ENCODE data around the gene FBXL22.

FBXL22 gene

DNA sequence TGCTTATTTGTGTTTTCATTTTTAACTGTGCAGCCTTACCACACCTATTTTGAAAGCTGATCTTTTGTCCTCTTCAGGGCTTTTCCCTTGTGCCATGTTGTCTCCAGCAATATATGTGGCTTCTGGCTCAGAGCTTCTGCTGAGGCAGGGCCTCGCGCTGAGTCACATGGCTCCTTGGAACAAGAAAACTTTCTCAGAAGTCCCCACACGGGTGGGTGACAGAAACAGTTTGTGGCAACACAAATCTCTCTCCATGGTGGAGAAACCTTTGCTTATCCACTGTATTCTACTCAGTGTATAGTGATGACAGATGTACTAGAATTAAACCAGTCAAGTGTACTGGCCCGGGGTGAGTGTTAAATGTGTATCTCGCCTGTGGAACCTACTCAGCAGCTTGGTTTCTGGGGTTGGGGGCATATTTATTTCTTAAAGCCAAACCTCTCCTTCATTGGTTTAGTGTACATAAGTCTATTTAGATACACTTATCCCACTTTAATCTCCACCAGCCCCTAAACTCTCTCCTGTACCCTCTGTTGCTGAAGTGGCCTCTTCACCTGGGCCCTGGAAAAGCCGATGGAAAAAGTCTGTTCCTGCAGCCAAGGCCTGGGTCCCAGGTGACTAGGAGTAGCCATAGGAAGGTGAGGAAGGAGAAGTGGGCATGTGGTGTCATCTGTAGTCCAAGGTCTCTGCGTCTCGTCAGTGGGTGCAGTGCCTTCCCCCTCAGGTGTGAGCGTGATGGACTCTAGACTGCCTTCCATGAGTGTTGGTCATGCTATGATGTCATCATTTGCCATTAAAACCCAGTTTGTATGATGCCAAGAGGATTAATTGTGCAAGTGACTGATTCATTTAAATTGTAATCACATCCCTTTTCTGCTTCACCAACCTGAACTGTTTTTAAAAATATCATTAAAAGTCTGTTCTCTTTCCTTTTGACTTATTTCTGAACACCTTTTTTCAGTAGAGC lies 3.2 kb upstream of the FBXL22 start:
- intact Hi-C loops (cut with DNase I) = no loop called here
- DNase-seq = no peak

DNA sequence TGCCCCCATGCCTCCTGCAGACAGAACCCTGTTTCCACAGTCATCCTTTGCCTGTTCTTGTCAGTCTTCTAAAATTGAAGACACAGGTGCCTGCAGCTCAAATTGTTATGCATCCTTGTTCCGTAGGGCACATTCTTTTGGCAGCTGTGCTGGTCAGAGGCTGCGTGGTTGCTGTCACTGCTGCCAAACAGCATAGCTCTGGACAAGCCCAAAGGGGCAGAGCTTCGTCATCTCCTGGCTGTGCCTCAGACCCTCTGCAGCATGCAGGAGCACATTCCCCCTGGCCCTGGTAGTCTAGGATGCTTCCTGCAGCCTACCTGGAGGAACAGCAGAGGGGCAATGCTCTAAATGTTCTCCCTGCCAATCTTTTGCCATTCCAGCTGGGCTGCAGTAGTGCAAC lies 2.1 kb upstream of the FBXL22 start:
- intact Hi-C loops (cut with DNase I) = loop anchor here (5.0 kb wide), 3 partner anchors 88 to 128 kb away; no protein-coding TSS in a partner anchor

DNA sequence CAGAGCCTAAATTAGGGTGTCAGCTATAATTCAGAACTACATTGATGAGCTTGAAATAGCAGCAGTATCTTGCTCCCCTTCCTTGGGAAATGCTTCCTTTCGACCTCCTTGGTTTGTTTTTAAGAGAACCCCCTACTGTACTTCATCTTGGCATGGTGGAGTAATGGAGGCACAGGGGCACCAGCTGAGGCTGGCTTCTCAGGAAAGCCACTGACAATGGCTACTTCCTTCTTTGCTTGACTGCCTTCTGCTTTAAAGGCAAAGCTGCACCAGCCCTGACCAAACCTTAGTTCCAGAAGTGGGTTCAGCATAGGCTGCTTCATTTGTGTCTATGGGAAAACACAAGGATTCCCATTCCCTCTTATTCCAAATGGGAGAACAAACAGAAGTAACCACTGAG lies 1.5 kb upstream of the FBXL22 start:
- no peak for DNase-seq

More for the DNA sequence above, 2.1 kb upstream of the FBXL22 start:
- DNase-seq = peak in 1 of 10 donors; percentile 79

DNA sequence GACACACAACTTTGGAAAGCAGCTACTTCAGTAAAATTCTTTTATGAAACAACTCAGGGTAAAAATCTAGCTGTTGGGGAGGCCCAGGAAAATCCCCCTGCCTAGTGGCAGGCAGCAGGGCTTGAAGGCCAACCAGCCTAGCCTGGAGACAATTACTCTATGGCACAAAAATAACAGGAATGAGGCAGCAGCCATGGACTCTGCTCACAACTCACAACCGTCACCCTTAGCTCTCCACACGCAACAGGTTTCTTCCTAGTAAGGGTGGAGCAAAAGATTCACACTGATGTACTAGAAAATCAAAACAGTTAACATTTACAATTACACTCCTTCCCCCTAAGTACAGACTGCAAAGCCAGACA lies 530 bp upstream of the FBXL22 start:
- no peak for DNase-seq
- intact Hi-C loops (cut with DNase I) = loop anchor here (5.0 kb wide), 3 partner anchors 89 to 129 kb away; no protein-coding TSS in a partner anchor

More for the DNA sequence above, 1.5 kb upstream of the FBXL22 start:
- intact Hi-C loops (cut with DNase I) = loop anchor here (5.0 kb wide), 3 partner anchors 88 to 128 kb away; no protein-coding TSS in a partner anchor

DNA sequence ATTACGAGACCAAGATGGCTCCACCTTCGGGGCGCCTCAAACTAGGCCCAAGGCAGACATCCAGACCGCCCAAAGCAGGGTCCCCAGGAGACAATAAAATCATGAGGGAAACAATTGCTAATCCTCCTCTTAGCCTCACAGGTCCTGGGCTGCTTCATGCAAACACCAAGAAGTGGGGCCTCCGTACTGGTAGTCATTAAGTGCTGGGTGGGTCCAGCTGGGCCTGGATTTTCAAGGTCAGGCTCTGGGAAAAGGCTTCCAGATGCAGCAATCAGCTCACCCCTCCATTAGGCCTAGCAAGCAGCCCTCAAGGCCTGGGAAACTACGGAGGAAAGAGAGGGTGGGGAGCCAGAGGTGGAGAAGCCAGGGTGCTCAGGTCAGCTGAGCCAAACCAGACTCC lies 634 bp downstream of the FBXL22 start:
- intact Hi-C loops (cut with DNase I) = loop anchor here (5.0 kb wide), 3 partner anchors 91 to 131 kb away; no protein-coding TSS in a partner anchor
- DNase-seq = no peak

DNA sequence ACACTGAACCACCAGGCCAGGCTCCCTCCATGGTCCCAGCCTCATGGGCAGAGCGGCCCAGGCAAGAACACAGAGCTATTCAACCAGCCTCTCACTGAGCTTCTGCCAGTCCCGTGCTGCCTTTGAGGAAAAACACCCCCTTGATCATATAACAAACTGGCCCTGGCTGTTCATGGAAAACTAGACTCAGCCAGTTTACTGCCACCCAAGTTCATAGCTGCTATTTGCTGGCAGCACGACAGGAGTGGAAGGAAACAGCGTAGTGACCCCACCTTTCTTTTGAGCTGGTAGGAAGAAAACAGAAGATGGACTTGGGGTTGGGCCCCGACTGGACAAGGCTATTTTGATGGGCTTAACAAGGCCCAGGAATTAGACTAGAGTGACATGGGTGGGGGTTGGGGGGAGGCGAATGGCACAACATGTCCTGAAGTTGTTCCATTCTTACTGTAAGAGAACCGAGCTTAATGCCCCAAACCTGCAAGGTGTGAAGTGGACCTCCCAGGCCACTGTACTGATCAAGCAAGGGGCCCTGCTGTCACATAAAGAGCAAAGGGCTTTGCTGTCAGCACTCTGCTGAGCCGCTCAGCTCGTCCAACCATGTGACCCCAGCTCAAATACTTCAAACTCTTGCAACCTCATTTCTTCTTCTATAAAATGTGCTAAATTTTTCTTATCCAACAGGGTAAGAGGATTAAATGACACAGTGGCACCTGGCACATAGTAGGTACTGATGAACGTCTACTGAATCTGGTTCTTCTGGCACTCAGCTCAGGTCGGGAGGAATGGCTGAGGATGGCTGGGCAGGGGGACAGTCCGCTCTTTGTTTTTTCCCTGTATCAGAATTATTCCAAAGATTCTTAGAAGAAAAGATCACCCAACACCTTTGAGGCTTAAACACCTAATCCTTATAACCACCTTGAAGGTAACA lies 1.6 kb downstream of the FBXL22 start:
- DNase-seq = peak in 1 of 10 donors; percentile 30
- intact Hi-C loops (cut with DNase I) = loop anchor here (5.0 kb wide), 3 partner anchors 91 to 131 kb away; no protein-coding TSS in a partner anchor

DNA sequence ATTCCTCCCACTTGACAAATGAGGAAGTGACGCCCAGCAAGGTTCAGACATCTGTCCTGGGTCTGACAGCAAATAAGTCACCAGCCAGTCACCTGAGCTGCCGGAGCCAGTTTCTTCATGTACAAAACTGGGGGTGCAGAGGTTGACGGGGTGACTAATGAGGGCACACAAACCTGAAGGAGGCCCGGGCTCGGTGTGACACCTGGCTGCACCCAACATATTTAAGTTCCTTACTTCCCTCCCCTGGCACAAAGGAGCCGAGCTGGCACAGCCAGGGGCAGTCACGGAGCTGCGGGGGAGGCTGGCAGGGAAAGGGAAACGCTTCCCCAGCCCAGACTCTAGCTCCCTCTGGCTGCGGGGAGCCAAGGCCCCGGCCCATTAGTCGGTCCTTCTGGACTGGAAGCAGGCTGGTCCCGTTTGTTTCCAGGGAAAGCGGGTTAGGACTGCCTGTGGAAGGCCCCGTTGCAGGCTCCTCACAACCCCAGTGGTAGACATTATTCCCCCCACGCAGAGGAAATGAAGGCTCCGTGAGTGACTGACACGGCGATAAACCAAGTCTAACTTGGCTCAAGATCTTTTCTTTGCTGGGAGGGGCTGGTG lies 2.3 kb downstream of the FBXL22 start:
- intact Hi-C loops (cut with DNase I) = loop anchor here (5.0 kb wide), 3 partner anchors 92 to 132 kb away; no protein-coding TSS in a partner anchor
- DNase-seq = peak; percentile 47 to 96 (median 71)

DNA sequence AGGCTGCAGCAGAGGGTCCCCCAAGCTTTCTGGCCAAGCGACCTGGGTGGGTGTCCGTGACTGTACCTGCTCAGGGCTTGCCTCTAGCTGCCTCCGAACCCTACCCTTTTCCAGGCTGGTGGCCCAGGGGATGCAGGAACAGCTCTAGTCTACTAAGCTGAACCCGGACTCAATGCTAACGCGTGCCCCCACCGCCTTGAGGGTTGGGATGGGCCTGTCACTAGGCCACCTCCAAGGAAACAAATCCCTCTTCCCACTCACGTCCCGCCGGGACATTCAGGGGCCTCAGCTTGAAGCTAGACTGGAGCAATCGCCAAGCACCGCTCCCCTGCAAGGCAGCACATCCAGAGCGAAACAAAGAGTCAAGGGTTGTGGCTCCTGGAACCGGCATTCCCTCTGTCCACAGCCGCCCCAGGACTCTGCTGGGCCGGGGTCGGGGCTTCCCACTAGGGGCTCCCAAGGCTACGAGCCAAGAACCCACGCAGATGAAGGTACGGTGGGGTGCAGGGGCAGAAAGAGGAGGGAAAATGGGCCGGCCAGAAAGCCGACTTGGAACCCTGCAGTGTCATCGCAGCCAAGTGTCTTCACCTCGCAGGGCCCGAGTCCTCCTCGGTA lies 2.9 kb downstream of the FBXL22 start:
- peak in 3 of 10 donors; percentile 41 to 84 (median 80) for DNase-seq
- intact Hi-C loops (cut with DNase I) = loop anchor here (10.0 kb wide), 2 partner anchors 235 to 315 kb away; partner anchors contain the start of gene HERC1

DNA sequence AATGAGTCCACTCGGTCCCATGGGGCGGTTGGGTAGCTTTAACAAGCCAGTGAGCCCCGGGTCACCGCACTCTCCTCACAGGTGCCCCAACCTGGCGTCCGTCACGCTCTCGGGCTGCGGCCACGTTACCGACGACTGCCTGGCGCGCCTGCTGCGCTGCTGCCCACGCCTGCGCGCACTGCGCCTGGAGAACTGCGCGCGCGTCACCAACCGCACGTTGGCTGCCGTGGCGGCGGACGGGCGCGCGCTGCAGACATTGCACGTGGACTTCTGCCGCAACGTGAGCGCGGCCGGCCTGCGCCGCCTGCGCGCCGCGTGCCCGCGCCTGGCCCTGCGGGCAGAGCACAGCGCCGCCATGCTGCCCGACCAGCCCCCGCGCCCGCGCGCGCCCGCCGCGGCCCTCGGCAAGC lies 3.4 kb downstream of the FBXL22 start:
- intact Hi-C loops (cut with DNase I) = loop anchor here (10.0 kb wide), 2 partner anchors 234 to 316 kb away; partner anchors contain the start of gene HERC1

DNA sequence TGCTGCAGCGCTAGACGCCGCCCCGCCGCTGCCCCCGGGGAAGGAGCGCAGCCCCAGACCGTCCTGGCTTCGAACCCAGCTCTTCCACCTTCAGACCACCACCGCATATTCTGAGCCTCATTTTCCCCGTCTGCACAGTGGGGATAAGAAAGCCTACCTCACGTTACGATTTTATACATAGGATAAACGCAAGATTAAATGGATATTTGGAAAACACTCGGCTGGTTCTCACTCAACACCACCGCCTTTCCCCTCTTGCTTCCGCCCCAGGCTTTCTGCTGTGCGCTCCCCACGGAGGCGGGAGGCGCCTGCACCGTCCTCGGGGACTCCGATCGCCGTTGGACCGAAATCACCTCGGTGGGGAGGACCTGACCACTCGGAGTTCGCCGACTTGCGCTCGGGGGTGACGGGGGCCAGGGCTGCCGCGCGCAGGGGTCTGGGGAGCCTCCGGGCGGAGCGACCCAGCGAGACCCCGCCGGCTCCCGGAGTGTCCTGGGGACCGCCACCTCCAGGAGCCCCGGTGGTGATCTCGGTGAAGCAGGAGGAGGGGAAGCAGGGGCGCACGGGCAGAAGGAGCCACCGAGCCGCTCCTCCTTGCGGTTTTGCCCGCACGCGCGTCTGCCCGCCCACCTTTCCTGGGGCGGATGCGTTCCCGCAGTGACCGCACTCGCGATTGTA lies 4.0 kb downstream of the FBXL22 start:
- intact Hi-C loops (cut with DNase I) = loop anchor here (10.0 kb wide), 2 partner anchors 234 to 316 kb away; partner anchors contain the start of gene HERC1
- peak in 7 of 10 donors; percentile 40 to 90 (median 49) for DNase-seq

More for the DNA sequence above, 3.4 kb downstream of the FBXL22 start:
- peak; percentile 70 to 98 (median 86) for DNase-seq

DNA sequence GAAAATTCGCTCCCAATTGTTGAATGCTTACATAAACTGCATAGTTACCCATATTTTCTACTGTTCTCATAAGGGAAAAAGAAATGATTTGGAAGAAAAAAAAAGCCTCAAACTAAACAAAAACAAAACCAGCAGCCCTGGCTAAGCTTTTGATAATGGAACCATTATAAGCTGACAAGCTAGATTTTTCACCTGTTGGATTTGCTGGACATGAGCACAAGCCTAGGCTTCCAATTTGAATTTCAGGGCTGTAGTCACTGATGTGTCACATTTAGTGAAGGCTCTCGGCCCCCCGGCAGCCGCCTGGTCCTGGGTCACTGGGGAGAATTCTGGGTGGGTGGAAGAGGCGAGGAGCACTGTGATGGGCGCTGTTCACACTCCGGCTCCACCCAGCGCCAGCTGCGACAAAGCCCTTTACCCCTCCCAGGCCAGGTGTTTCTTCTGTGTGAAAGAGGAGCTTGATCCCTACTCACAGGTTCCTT lies 4.6 kb downstream of the FBXL22 start:
- intact Hi-C loops (cut with DNase I) = loop anchor here (10.0 kb wide), 2 partner anchors 233 to 317 kb away; partner anchors contain the start of gene HERC1
- DNase-seq = no peak

DNA sequence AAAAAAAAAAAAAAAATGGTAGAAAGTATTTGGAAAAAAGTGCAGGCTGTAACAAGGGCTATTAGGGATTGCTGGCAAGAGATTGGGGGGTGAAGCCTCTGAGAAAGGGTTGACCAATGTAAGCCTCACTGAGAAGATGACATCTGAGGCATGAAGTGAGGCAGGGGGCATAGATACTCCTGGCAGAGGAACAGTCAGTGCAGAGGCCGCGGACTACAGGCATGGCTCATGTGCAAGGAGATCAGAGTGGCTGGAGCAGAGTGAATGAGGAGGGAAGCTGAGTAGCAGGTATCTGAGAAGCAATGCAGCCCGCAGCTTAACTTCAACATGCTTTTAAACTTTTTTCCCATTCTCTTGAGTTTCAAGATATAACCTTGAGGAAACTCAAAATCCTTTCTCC lies 5.4 kb downstream of the FBXL22 start:
- intact Hi-C loops (cut with DNase I) = loop anchor here (10.0 kb wide), 2 partner anchors 232 to 318 kb away; partner anchors contain the start of gene HERC1
- DNase-seq = no peak

DNA sequence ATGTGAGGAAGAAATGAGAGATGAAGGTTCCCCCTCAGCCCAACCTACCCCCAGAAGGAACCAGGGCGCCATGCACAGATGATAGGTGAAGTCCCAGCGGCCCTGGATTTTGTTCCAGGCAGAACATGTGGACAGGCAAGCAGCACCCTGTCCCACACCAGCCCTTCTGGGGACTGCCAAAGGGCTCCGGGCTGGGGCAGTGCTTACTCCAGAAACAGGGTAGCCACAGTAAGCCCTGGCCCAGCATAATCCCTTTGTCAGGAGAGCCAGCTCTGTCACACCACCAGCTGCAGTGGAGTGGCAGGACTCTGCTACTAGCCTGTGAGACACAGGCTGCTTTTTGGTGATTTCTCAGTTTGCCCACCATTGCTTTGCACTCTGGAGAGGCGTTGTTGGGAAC lies 6.3 kb downstream of the FBXL22 start:
- intact Hi-C loops (cut with DNase I) = loop anchor here (10.0 kb wide), 2 partner anchors 231 to 319 kb away; partner anchors contain the start of gene HERC1
- peak in 4 of 10 donors; percentile 43 to 86 (median 76) for DNase-seq

DNA sequence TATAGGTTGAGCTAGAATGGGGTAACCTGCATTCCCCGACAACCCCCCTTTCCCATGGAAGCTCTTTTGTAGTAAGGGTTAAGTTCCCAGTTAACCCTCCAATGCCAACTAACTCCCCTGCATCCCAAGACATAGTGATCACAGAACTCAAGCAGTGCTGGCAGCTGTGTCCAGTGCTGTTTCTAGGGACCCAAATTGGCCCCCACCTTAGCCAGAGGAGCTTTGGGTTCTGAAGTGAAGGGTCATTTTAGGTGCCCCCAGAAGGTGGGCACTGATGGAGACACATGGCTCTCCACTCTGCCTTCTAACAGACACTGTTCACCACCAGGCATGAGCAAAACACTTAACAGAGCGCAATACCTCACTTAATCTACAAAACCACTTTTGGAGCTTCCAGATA lies 7.1 kb downstream of the FBXL22 start:
- DNase-seq = no peak
- intact Hi-C loops (cut with DNase I) = loop anchor here (10.0 kb wide), 2 partner anchors 231 to 319 kb away; partner anchors contain the start of gene HERC1

DNA sequence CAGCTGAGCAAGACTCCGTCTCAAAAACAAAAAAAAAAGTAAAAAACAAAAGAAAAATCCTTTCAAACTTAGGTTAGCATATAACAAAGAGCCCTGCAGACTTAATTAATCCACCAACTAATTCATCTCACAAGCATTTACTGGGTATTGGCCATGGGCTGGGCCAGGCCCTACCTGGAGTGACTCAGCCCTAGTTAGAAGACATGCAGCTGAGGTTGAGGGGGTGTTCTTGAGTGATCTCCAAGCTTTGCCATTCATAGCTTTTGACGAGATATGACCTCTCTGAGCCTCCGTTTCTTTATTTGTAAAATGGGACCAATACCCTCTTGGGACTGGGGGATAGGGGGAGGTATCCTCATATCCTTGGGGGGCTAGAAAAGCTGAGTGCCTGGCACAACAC lies 7.8 kb downstream of the FBXL22 start:
- intact Hi-C loops (cut with DNase I) = loop anchor here (10.0 kb wide), 2 partner anchors 230 to 320 kb away; partner anchors contain the start of gene HERC1
- DNase-seq = no peak

DNA sequence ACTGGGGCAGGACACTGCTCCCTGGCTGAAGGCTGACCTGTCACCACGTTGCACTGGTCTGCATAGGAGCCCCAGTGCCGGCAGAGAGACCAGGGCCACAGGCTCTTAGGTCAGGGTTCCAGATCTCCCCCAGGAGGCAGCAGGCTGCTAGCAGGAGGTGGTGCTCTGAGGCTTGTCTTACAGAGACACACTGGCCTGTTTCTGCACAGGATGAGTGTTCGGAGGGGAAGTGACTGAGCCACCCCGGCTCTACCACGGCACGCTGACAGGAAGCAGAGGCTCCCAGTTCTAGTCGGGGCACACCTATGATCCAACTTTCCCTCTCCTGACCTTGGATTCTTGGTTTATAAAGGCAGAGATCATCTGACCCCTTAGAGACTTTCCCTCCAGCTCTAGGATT lies 8.6 kb downstream of the FBXL22 start:
- intact Hi-C loops (cut with DNase I) = loop anchor here (10.0 kb wide), 2 partner anchors 229 to 321 kb away; partner anchors contain the start of gene HERC1
- no peak for DNase-seq

DNA sequence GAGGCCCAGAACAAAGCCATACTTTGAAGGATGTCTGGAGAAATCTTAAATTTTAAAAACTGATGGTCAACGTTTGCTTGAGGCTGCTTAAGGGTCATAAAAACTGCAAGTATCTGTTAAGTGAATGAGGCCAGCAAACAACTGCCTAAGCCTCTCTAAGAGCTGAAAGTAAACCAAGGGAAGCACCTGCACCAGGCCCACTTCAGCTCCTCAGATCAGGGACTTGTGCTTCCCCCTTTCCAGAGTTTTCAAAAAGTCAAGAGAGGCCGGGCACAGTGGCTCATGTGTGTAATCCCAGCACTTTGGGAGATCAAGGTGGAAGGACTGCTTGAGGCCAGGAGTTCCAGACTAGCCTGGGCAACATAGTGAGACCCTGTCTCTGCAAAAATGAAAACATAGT lies 9.1 kb downstream of the FBXL22 start:
- no peak for DNase-seq
- intact Hi-C loops (cut with DNase I) = loop anchor here (10.0 kb wide), 2 partner anchors 228 to 322 kb away; partner anchors contain the start of gene HERC1

DNA sequence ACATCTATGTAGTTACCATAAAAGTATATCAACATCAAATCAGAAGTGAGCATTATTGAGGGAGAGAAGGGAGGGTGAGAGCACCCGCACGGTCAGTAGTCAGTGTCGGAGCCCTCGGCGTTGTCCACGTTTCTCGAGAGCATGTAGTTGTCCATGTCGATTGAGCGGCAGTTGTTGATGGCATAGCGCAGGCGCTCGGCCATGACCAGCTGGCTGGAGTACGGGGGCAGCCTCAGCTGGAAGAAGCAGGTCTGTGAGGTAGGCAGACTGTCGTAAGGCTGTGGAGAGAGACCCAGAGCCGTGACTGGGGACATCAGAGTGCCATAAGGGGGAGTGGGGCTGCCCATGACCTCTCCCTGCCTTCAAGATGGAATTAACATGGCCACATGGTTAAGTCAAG lies 11.8 kb downstream of the FBXL22 start:
- intact Hi-C loops (cut with DNase I) = loop anchor here (10.0 kb wide), 2 partner anchors 226 to 324 kb away; partner anchors contain the start of gene HERC1
- DNase-seq = peak in 1 of 10 donors; percentile 85
